Astrocyte (in vitro differentiated cells and primary cell): ENCODE data around the gene METTL9. TPM values are rescaled to one million over a fixed set of nuclear protein-coding genes. Genes with fewer than 3 reads are reported as not detected.
"Not testable (repeated sequence)": the region's sequence is repeated elsewhere in the genome, so short reads cannot be mapped to it uniquely, and the experiment has no call there.

ENCODE experiments used
- DNase-seq: peaks from one replicate; pipeline ENCODE4 v3.0.0-alpha.2; 2010; ENCODE audit warnings: low read depth
- FAIRE-seq: peaks from 2 replicates; lab custom pipeline; 2011; peaks lifted over from hg19 to GRCh38; lab: Jason Lieb, UNC
- H2AFZ ChIP-seq: 2 replicates; pipeline ENCODE4 v1.6.0; 2012; ENCODE audit warnings: low read depth, low read length, inconsistent platforms
- H3K27ac ChIP-seq: 2 replicates; pipeline ENCODE4 v1.5.1; 2011; ENCODE audit warnings: low read depth, low read length, inconsistent platforms
- H3K27me3 ChIP-seq: 2 replicates; pipeline ENCODE4 v1.6.0; 2011; ENCODE audit warnings: low read length, inconsistent platforms; ENCODE audit not compliant: insufficient read depth
- H3K36me3 ChIP-seq: 2 replicates; pipeline ENCODE4 v1.5.1; 2011; ENCODE audit warnings: low read length, inconsistent platforms; ENCODE audit not compliant: insufficient read depth
- H3K4me1 ChIP-seq: 2 replicates; pipeline ENCODE4 v1.5.1; 2011; ENCODE audit warnings: low read length, inconsistent platforms; ENCODE audit not compliant: insufficient read depth
- H3K4me2 ChIP-seq: 2 replicates; pipeline ENCODE4 v1.6.0; 2012; ENCODE audit warnings: low read length, inconsistent platforms
- H3K4me3 ChIP-seq: 2 replicates; pipeline ENCODE4 v1.5.1; 2011; ENCODE audit warnings: low read depth, mild to moderate bottlenecking, low read length, inconsistent platforms; ENCODE audit not compliant: insufficient read depth
- H3K79me2 ChIP-seq: 2 replicates; pipeline ENCODE4 v1.6.0; 2012; ENCODE audit warnings: mild to moderate bottlenecking, low read length, inconsistent platforms; ENCODE audit not compliant: insufficient read depth
- H3K9ac ChIP-seq: 2 replicates; pipeline ENCODE4 v1.6.0; 2012; ENCODE audit warnings: mild to moderate bottlenecking, low read length, inconsistent platforms
- H3K9me3 ChIP-seq: 2 replicates; pipeline ENCODE4 v1.5.1; 2012; ENCODE audit warnings: low read depth, mild to moderate bottlenecking, low read length, inconsistent platforms; ENCODE audit not compliant: insufficient read depth
- H4K20me1 ChIP-seq: 2 replicates; pipeline ENCODE4 v1.6.0; 2012; ENCODE audit warnings: low read length, inconsistent platforms; ENCODE audit not compliant: insufficient read depth
- H3K27ac Mint-ChIP-seq: one replicate; pipeline ENCODE4 v1.8.0; 2021; ENCODE audit warnings: mild to moderate bottlenecking, mixed read lengths; ENCODE audit not compliant: unreplicated experiment
- H3K27me3 Mint-ChIP-seq: one replicate; pipeline ENCODE4 v1.8.0; 2021; ENCODE audit warnings: low read depth, mixed read lengths; ENCODE audit not compliant: unreplicated experiment
- H3K36me3 Mint-ChIP-seq: one replicate; pipeline ENCODE4 v1.8.0; 2021; ENCODE audit warnings: low read depth, mixed read lengths; ENCODE audit not compliant: unreplicated experiment
- H3K4me1 Mint-ChIP-seq: one replicate; pipeline ENCODE4 v1.8.0; 2021; ENCODE audit warnings: low read depth, mixed read lengths; ENCODE audit not compliant: unreplicated experiment
- H3K4me3 Mint-ChIP-seq: one replicate; pipeline ENCODE4 v1.8.0; 2021; ENCODE audit warnings: mild to moderate bottlenecking, moderate library complexity, mixed read lengths; ENCODE audit not compliant: unreplicated experiment
- H3K9me3 Mint-ChIP-seq: one replicate; pipeline ENCODE4 v1.8.0; 2021; ENCODE audit warnings: mild to moderate bottlenecking, mixed read lengths; ENCODE audit not compliant: unreplicated experiment
- EZH2 ChIP-seq: IDR thresholded peaks from 2 replicates; pipeline ENCODE4 v1.6.1; 2012; ENCODE audit warnings: mild to moderate bottlenecking, low read length, inconsistent platforms; ENCODE audit not compliant: insufficient read depth
- total RNA-seq: library from RNA; stranded (reverse); gene quantifications from 2 replicates; pipeline ENCODE4 v1.2.1, GENCODE V29; 2021
- TF ChIP-seq, protein P1 (sequence below): IDR thresholded peaks from 2 replicates; pipeline ENCODE4 v1.5.1; 2011; ENCODE audit warnings: low read depth, mild to moderate bottlenecking, inconsistent platforms, low read length, moderate library complexity; ENCODE audit not compliant: insufficient read depth

Gene METTL9
- total RNA-seq, 1 donor from 2014 or later: 88.1 TPM

DNA sequence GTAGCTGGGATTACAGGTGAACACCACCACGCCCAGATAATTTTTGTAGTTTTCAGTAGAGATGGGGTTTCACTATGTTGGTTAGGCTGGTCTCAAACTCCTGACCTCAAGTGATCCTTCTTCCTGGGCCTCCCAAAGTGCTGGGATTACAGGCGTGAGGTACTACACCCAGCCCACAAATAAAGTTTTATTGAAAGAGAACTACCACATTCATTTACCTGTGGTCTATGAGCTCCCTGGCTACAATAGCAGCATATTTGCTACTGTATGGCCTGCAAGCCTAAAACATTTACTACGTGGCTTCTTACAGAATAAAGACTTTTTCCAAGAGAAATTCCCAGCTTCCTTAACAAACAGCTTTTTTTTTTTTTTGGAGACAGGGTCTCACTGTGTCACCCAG lies 3.4 kb downstream of the METTL9 start:
- Histone ChIP-seq H3K27ac (no peak overlapping the region), H4K20me1 (peaks cover 73% of the 10 kb centered on the region), H3K36me3 (no peaks in the 10 kb centered on the region), H3K9ac (no peak overlapping the region), H3K4me2 (no peak overlapping the region), H3K4me1 (peaks cover 8% of the 10 kb centered on the region), H2AFZ (no peak overlapping the region), H3K4me3 (no peak overlapping the region), H3K79me2 (peaks cover 80% of the 10 kb centered on the region), H3K9me3 (no peaks in the 10 kb centered on the region), H3K27me3 (no peaks in the 10 kb centered on the region)
- FAIRE-seq: no peak
- H3K27ac Mint-ChIP-seq: no peak overlapping the region
- no peak overlapping the region for H3K4me3 Mint-ChIP-seq
- H3K9me3 Mint-ChIP-seq: no peaks in the 10 kb centered on the region
- no peak for DNase-seq
- no peaks in the 10 kb centered on the region for H3K36me3 Mint-ChIP-seq
- no peaks in the 10 kb centered on the region for H3K27me3 Mint-ChIP-seq
- H3K4me1 Mint-ChIP-seq: peaks cover 24% of the 10 kb centered on the region
- TF ChIP-seq, protein P1, sequence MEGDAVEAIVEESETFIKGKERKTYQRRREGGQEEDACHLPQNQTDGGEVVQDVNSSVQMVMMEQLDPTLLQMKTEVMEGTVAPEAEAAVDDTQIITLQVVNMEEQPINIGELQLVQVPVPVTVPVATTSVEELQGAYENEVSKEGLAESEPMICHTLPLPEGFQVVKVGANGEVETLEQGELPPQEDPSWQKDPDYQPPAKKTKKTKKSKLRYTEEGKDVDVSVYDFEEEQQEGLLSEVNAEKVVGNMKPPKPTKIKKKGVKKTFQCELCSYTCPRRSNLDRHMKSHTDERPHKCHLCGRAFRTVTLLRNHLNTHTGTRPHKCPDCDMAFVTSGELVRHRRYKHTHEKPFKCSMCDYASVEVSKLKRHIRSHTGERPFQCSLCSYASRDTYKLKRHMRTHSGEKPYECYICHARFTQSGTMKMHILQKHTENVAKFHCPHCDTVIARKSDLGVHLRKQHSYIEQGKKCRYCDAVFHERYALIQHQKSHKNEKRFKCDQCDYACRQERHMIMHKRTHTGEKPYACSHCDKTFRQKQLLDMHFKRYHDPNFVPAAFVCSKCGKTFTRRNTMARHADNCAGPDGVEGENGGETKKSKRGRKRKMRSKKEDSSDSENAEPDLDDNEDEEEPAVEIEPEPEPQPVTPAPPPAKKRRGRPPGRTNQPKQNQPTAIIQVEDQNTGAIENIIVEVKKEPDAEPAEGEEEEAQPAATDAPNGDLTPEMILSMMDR: no peak

DNA sequence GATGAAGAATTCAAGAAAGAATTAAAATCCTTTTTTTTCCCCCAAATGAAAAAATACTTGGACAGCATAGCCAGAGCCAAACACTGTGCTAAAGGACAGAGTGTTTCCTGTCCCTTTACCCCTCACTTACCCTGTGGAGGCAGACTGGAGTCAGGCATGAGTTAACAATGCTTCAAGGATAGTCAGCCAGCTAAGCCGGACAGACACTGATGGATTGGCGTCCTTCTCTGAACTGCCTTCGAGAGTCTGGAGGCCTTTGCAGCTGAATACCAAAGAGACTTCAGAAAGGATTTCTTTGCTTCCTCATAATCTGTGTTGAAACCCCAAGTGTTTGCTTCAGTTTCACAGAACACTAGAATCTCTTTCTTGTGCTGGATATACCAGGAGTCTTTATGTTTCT lies 4.6 kb downstream of the METTL9 start:
- H3K27me3 Mint-ChIP-seq: no peaks in the 10 kb centered on the region
- peaks cover 91% of the 10 kb centered on the region for H3K79me2 ChIP-seq
- H3K9me3 ChIP-seq: no peaks in the 10 kb centered on the region
- H3K36me3 Mint-ChIP-seq: no peaks in the 10 kb centered on the region
- peak overlapping the region; percentile 47 for H3K27ac Mint-ChIP-seq
- no peak overlapping the region for H3K4me3 ChIP-seq
- FAIRE-seq: no peak
- H4K20me1 ChIP-seq: peaks cover 85% of the 10 kb centered on the region
- no peaks in the 10 kb centered on the region for H3K27me3 ChIP-seq
- H3K9me3 Mint-ChIP-seq: no peaks in the 10 kb centered on the region
- no peak overlapping the region for H2AFZ ChIP-seq
- no peak overlapping the region for H3K27ac ChIP-seq
- no peaks in the 10 kb centered on the region for H3K36me3 ChIP-seq
- H3K4me1 ChIP-seq: peaks cover 4% of the 10 kb centered on the region
- TF ChIP-seq, protein P1: no peak
- no peak for TF ChIP-seq EZH2
- H3K4me2 ChIP-seq: no peak overlapping the region
- no peak overlapping the region for H3K4me3 Mint-ChIP-seq
- peak; percentile 19 for DNase-seq
- H3K4me1 Mint-ChIP-seq: peaks cover 25% of the 10 kb centered on the region
- H3K9ac ChIP-seq: no peak overlapping the region

DNA sequence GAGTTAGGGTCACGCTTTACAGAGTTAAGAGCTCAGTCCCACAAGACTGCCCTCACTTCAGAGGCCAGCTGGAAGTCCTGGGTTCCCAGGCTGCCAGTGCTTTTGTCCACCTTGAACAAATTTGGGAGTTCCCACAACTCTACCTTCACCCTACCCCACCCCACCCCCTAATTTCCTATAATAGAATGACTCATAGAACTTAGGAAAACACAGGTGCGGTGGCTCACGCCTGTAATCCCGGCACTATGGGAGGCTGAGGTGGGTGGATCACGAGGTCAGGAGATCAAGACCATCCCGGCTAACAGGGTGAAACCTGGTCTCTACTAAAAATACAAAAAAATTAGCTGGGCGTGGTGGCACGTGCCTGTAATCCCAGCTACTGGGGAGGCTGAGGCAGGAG lies 6.5 kb downstream of the METTL9 start:
- H3K79me2 ChIP-seq: peaks cover 100% of the 10 kb centered on the region

More for the DNA sequence above, 6.5 kb downstream of the METTL9 start:
- H3K4me1 ChIP-seq, H3K4me2 ChIP-seq, FAIRE-seq, H3K27ac ChIP-seq, DNase-seq, H2AFZ ChIP-seq, H3K9me3 Mint-ChIP-seq, H3K27me3 ChIP-seq, H3K9me3 ChIP-seq, H3K36me3 ChIP-seq, H3K4me3 ChIP-seq, H3K27ac Mint-ChIP-seq, H3K36me3 Mint-ChIP-seq, H3K9ac ChIP-seq, H3K4me3 Mint-ChIP-seq, H3K27me3 Mint-ChIP-seq: not testable (repeated sequence)
- peaks cover 98% of the 10 kb centered on the region for H4K20me1 ChIP-seq
- peaks cover 33% of the 10 kb centered on the region for H3K4me1 Mint-ChIP-seq
